ENCODE results near the gene CLEC4F.

Gene CLEC4F

DNA sequence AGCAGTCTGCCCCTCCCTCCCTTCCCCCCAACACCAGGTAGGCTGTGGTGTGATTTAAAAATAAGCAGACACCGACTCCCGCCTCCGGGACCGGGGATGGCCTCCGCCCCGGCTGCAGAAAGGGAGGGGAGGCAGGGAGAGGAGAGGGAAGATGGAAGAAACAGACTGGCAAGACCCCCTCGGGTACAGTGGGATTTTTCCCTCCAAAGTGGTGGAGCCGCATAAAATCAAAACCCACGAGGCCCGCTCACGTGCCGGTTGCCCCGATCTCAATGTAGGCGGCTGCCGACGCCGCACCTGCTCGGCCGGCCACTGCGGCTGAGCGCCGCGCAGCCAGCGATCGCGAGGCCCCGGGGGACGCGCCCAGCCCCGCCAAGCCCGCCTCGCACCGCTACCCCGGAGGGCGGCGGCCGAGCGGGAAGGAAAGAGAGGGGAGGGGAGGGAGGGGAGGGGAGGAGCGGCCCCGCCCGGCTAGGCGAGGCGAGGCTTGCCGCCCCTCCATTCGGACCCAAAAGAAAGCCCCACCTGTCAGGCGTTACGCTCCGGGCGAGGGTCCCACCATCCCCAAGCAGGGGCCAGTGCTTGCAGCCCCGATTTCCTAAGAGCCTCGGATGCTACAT lies 53.2 kb downstream of the CLEC4F start:
- no peak for DNase-seq (ENCODE audit: low read depth)
- H3K4me3 ChIP-seq (ENCODE audit: low read length) = peak overlapping the region; percentile 60
- TF ChIP-seq CTCF (conservative IDR thresholded peaks at IDR 0.05; ENCODE audit: low read length) = no peak

DNA sequence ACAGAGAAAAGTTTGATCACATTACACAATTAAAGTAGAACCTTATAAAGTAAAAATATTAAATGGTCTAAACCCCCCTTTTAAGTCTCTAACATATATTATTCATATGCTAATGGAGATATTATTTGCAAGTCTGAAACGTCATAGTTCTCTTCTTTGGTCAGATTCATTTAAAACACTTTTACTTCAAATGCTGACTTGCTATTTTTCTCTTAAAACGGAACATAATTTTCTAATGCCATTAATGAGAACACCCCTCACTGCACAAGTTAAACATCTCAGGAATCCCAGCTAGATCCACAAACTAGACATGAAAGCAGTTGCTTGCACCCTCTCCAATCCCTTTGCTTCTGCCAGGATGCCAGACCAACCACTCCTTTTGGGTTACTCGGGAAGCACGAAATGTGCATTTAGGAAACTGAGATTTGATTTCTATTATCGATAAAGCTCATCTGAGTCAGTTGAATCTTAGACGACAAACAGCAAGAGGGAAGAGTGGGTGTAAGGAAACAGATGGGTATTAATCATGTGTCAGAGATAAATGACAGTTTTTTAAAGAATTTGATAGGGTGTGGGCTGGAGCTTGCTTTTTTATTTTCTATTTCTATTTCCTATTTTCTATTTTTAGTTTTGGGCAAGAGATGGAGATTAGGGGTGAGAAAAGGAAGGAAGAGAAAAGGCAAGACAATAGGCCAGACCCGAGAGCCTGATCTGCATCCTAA lies 53.9 kb downstream of the CLEC4F start:
- DNase-seq (ENCODE audit: low read depth) = no peak
- peak overlapping the region; percentile 56 for H3K4me3 ChIP-seq (ENCODE audit: low read length)
- no peak for TF ChIP-seq CTCF (conservative IDR thresholded peaks at IDR 0.05; ENCODE audit: low read length)

DNA sequence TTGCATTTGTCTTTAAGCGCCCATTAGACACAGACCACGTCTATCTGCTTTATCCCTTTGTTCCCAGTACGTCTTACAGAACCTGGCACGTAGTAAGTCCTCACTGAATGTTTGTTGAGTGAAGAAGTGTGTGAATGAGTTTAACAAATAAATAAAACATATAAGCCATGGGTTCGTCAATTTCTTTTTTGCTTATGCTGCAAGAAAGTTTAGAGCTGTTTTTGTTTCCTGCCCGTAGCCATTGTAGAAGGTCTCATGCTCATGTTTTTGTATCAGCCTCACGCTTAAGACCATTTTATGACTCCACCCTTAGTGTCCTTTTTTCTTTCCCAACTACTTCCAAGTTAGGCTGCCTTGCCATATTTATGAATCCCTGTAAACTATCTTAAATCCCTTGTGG lies 54.9 kb downstream of the CLEC4F start:
- no peak overlapping the region for H3K4me3 ChIP-seq (ENCODE audit: low read length)
- no peak for DNase-seq (ENCODE audit: low read depth)

GRCh38 chr2:70759446-70759845 lies 61.0 kb downstream of the CLEC4F start:
- no peak for TF ChIP-seq CTCF (conservative IDR thresholded peaks at IDR 0.05; ENCODE audit: low read length)
- DNase-seq (ENCODE audit: low read depth) = no peak
- H3K4me3 ChIP-seq (ENCODE audit: low read length) = no peak overlapping the region

More for the DNA sequence above, 54.9 kb downstream of the CLEC4F start:
- TF ChIP-seq CTCF (conservative IDR thresholded peaks at IDR 0.05; ENCODE audit: low read length) = no peak
